ENCODE data around the gene RAP1GAP2. TPM values are rescaled to one million over a fixed set of nuclear protein-coding genes. Genes with fewer than 3 reads are reported as not detected.
"Not testable (repeated sequence)": the region's sequence is repeated elsewhere in the genome, so short reads cannot be mapped to it uniquely, and the experiment has no call there.

RAP1GAP2 gene
- polyA plus RNA-seq, 1 of the 3 experiments (the other 2 are of a cell fraction): 22.0 TPM

DNA sequence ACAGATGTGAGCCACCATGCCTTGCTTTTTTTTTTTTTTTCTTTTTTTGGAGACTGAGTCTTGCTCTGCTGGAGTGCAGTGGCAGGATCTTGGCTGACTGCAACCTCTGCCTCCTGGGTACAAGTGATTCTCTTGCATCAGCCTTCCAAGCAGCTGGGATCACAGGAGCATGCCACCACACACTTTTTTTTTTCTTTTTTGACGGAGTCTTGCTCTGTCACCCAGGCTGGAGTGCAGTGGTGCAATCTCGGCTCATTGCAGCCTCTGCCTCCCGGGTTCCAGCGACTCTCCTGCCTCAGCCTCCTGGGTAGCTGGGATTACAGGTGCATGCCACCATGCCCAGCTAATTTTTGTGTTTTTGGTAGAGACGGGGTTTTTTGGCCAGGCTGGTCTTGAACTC is 23.1 kb downstream of the RAP1GAP2 start:
- DNase-seq; H3K9ac ChIP-seq; POLR2A ChIA-PET; H3K27me3 ChIP-seq (ENCODE audit: insufficient read depth); H3K4me3 ChIP-seq (ENCODE audit: low read depth in 2 of 2, low read length in 1 of 2); H3K9me3 ChIP-seq; H3K4me1 ChIP-seq (ENCODE audit: control insufficient read depth in 1 of 2, insufficient read depth in 2 of 2, low read depth in 1 of 2, low read length in 1 of 2); H3K4me2 ChIP-seq; H3K79me2 ChIP-seq (ENCODE audit: insufficient read depth); H3K9me2 ChIP-seq; H2AFZ ChIP-seq (ENCODE audit: low read depth); H4K20me1 ChIP-seq (ENCODE audit: insufficient read depth); H3F3A ChIP-seq (replicated peaks; ENCODE audit: insufficient read depth); H3K27ac ChIP-seq (ENCODE audit: low read depth in 2 of 2, low read length in 1 of 2); H3K36me3 ChIP-seq (replicated peaks in 1 of 2; ENCODE audit: control insufficient read depth in 1 of 2, insufficient read depth in 2 of 2, low read length in 1 of 2): not testable (repeated sequence)
- WGBS (ENCODE audit: low lambda C conversion rate): 87% methylated on average over 5 of the region's 5 CpGs
- CTCF ChIA-PET: interaction anchor here (1.1 kb wide), 1 partner anchor 29 kb away, joined by 3 read pairs; no protein-coding TSS in a partner anchor

DNA sequence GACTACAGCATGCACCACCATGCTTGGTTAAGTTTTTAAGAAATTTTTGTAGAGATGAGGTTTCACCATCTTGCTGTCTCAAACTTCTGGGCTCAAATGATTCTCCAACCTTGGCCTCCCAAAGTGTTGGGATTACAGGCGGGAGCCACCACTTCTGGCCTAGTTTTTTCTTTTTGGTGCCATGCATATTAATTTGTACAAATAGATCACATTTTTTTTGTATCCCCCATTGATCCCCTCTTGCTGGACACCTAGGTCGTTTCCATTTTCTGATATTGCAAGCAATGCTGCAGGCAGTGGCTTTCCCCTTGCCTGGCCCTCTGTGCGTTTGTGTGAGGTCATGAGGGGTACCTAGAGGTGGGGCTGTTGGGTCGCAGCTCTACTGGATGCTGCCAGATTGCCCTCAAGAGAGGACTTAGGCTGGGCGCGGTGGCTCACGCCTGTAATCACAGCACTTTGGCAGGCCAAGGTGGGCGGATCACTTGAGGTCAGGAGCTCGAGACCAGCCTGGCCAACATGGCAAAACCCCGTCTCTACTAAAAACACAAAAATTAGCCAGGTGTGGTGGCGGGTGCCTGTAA is 23.8 kb downstream of the RAP1GAP2 start:
- Histone ChIP-seq H3K4me3 (ENCODE audit: low read depth in 2 of 2, low read length in 1 of 2) (no peak overlapping the region), H3K27ac (ENCODE audit: low read depth in 2 of 2, low read length in 1 of 2) (no peak overlapping the region), H3K36me3 (replicated peaks in 1 of 2; ENCODE audit: control insufficient read depth in 1 of 2, insufficient read depth in 2 of 2, low read length in 1 of 2) (no peaks in the 10 kb centered on the region), H3F3A (replicated peaks; ENCODE audit: insufficient read depth) (no peaks in the 10 kb centered on the region), H4K20me1 (ENCODE audit: insufficient read depth) (no peaks in the 10 kb centered on the region), H2AFZ (ENCODE audit: low read depth) (no peak overlapping the region), H3K79me2 (ENCODE audit: insufficient read depth) (no peaks in the 10 kb centered on the region), H3K4me1 (ENCODE audit: control insufficient read depth in 1 of 2, insufficient read depth in 2 of 2, low read depth in 1 of 2, low read length in 1 of 2) (no peaks in the 10 kb centered on the region), H3K9me3 (no peaks in the 10 kb centered on the region), H3K9ac (no peak overlapping the region), H3K9me2 (no peaks in the 10 kb centered on the region), H3K27me3 (ENCODE audit: insufficient read depth) (no peaks in the 10 kb centered on the region), H3K4me2 (no peak overlapping the region)
- no peak for TF ChIP-seq NRF1 (IDR thresholded peaks at IDR 0.05; ENCODE audit: low read depth, low read length)
- TF ChIP-seq, protein P1, sequence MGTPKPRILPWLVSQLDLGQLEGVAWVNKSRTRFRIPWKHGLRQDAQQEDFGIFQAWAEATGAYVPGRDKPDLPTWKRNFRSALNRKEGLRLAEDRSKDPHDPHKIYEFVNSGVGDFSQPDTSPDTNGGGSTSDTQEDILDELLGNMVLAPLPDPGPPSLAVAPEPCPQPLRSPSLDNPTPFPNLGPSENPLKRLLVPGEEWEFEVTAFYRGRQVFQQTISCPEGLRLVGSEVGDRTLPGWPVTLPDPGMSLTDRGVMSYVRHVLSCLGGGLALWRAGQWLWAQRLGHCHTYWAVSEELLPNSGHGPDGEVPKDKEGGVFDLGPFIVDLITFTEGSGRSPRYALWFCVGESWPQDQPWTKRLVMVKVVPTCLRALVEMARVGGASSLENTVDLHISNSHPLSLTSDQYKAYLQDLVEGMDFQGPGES (IDR thresholded peaks at IDR 0.05; ENCODE audit: low read depth, low read length): no peak
- no peak for TF ChIP-seq GATA2 (CRISPR knock-in tag; IDR thresholded peaks at IDR 0.05)
- TF ChIP-seq MXI1 (IDR thresholded peaks at IDR 0.05; ENCODE audit: low read depth, low read length): no peak
- TF ChIP-seq EZH2phosphoT487 (IDR thresholded peaks at IDR 0.05; ENCODE audit: borderline replicate concordance, low read depth): no peak
- TF ChIP-seq EP300 (IDR thresholded peaks at IDR 0.05; ENCODE audit: borderline replicate concordance in 1 of 2, low read depth in 1 of 2, low read length in 1 of 2): no peak
- CTCF ChIA-PET: no interaction called here
- no peak for DNase-seq
- WGBS (ENCODE audit: low lambda C conversion rate): 86% methylated on average over 11 of the region's 11 CpGs
- POLR2A ChIA-PET: no interaction called here

DNA sequence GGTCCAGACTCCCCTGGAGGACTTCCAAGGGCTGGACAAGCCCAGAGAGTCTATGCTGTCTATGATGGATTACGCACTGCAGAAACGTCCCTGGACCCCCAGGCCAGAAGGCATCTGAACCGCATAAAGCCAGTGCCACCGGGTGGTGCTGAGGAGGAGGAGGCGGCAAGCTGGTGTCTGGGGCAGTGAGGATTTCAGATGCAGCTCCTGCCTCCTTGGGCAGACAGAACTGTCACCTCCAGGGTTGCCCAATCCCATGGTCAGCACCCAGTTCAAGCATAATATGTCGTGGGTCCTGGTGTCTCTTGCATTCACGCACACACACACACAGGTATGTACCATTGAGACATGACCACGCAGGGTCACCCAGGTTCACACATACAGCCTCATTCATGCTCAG is 25.6 kb downstream of the RAP1GAP2 start:
- no peaks in the 10 kb centered on the region for H3K4me1 ChIP-seq (ENCODE audit: control insufficient read depth in 1 of 2, insufficient read depth in 2 of 2, low read depth in 1 of 2, low read length in 1 of 2)
- DNase-seq: no peak
- H3K36me3 ChIP-seq (replicated peaks in 1 of 2; ENCODE audit: control insufficient read depth in 1 of 2, insufficient read depth in 2 of 2, low read length in 1 of 2): no peaks in the 10 kb centered on the region
- no peak overlapping the region for H3K9ac ChIP-seq
- no peak overlapping the region for H3K4me3 ChIP-seq (ENCODE audit: low read depth in 2 of 2, low read length in 1 of 2)
- H3K27ac ChIP-seq (ENCODE audit: low read depth in 2 of 2, low read length in 1 of 2): no peak overlapping the region
- no peak overlapping the region for H2AFZ ChIP-seq (ENCODE audit: low read depth)
- H3K27me3 ChIP-seq (ENCODE audit: insufficient read depth): no peaks in the 10 kb centered on the region
- H4K20me1 ChIP-seq (ENCODE audit: insufficient read depth): no peaks in the 10 kb centered on the region
- WGBS (ENCODE audit: low lambda C conversion rate): 77% methylated on average over 7 of the region's 8 CpGs
- no peaks in the 10 kb centered on the region for H3K9me3 ChIP-seq
- no peak overlapping the region for H3K4me2 ChIP-seq
- POLR2A ChIA-PET: no interaction called here
- TF ChIP-seq, protein P1 (IDR thresholded peaks at IDR 0.05; ENCODE audit: low read depth, low read length): no peak
- TF ChIP-seq RCOR1 (IDR thresholded peaks at IDR 0.05; ENCODE audit: low read length) (no peak), ELF1 (IDR thresholded peaks at IDR 0.05) (no peak), EP300 (IDR thresholded peaks at IDR 0.05; ENCODE audit: borderline replicate concordance in 1 of 2, low read depth in 1 of 2, low read length in 1 of 2) (no peak)
- CTCF ChIA-PET: interaction anchor here (1.6 to 1.7 kb wide), 2 partner anchors 36 to 108 kb away, joined by 3 read pairs; no protein-coding TSS in a partner anchor
- H3K9me2 ChIP-seq: no peaks in the 10 kb centered on the region
- no peaks in the 10 kb centered on the region for H3K79me2 ChIP-seq (ENCODE audit: insufficient read depth)
- H3F3A ChIP-seq (replicated peaks; ENCODE audit: insufficient read depth): no peaks in the 10 kb centered on the region

Data from SK-N-SH (cell line).